Measurements from ENCODE around the gene KDM4D.

The KDM4D gene

DNA sequence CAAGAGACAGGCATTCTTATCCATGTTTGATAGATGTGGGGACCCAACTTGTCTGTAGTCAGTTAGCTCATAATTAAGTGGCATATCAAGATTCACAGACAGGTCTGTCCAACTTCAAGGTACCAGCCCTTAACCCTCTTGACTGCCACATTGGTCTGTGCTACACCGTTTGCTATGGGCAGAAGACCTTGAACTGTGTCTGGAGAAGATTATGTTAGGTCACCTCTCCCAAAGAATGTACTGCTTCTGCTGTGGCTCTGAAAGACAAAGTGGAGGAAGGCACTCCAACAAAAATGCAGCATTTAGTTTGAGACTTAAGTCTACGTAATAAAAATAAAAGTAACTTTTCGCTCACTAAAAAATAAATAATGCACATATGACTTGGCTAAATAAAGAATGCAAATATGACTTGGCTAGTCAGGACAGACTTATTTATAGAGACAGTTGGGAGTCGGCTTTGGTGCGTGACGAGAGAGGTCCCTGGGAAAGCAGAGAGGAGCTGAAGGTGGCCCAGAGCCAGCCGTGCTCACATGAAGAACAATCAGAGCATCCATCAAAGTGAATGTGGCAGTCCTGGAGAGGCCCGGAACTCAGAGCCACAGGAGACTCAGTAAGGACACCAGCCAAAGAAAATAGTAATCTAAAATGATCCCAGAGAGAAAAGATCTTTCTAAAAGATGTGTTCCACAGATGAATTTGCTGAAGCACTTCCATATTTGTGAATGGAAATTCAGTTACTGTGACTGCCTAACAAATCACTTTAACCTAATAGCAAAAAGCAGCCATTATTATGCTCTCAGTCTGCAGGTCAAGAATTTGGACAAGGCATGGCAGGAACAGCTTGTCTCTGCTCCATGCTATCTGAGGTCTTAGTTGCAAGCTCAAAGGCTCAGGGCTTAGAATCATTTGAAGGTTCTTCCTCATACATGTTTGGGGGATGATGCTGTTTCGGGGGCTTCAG is 35.1 kb upstream of the KDM4D start:
- no peak for TF ChIP-seq CTCF (IDR thresholded peaks at IDR 0.05; ENCODE audit: insufficient read depth, low read depth, low read length, missing control alignments)
- no peak for DNase-seq (ENCODE audit: low read depth)
- no peak overlapping the region for H3K4me3 ChIP-seq (ENCODE audit: low read length)

- TF ChIP-seq CTCF (IDR thresholded peaks at IDR 0.05; ENCODE audit: insufficient read depth, low read depth, low read length, missing control alignments): no peak
- DNase-seq (ENCODE audit: low read depth): no peak
- no peak overlapping the region for H3K4me3 ChIP-seq (ENCODE audit: low read length)
Observed at GRCh38 chr11:94939346-94939745, 34.2 kb upstream of the KDM4D start.

GRCh38 chr11:94941131-94941530 is 32.4 kb upstream of the KDM4D start:
- no peak overlapping the region for H3K4me3 ChIP-seq (ENCODE audit: low read length)
- no peak for TF ChIP-seq CTCF (IDR thresholded peaks at IDR 0.05; ENCODE audit: insufficient read depth, low read depth, low read length, missing control alignments)
- no peak for DNase-seq (ENCODE audit: low read depth)

- DNase-seq (ENCODE audit: low read depth): no peak
- no peak overlapping the region for H3K4me3 ChIP-seq (ENCODE audit: low read length)
- no peak for TF ChIP-seq CTCF (IDR thresholded peaks at IDR 0.05; ENCODE audit: insufficient read depth, low read depth, low read length, missing control alignments)
Observed at GRCh38 chr11:94946812-94947211, 26.7 kb upstream of the KDM4D start.

DNA sequence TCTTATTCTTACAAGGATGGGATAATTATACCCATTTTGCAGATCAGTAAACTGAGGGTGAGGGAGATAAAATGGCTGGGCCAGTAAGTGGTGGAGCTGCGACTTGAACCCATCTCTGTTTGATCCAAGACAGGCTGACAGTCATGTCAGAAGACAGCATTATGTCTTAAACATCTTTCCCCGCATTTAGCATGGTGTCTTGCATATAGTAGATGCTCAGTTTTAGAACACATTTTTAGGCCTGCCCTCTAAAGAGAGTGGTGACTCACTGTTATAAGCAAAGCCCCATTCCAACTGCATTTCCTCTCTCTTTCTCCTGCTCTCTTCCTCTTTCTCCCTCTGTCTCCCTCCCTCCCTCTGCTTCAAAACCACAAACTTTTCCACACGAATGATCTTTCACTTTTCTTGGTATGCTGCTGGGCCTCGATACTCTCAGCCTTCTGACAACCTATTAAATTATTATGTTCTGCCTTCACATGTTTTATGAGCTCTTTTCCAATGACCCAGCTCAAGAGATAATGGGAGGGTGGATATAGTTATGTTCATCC is 25.4 kb upstream of the KDM4D start:
- no peak for DNase-seq (ENCODE audit: low read depth)
- no peak overlapping the region for H3K4me3 ChIP-seq (ENCODE audit: low read length)
- TF ChIP-seq CTCF (IDR thresholded peaks at IDR 0.05; ENCODE audit: insufficient read depth, low read depth, low read length, missing control alignments): no peak

GRCh38 chr11:94954753-94955152 is 18.8 kb upstream of the KDM4D start:
- no peak overlapping the region for H3K4me3 ChIP-seq (ENCODE audit: low read length)
- DNase-seq (ENCODE audit: low read depth): no peak
- no peak for TF ChIP-seq CTCF (IDR thresholded peaks at IDR 0.05; ENCODE audit: insufficient read depth, low read depth, low read length, missing control alignments)
